GM21619 (cell line): Measurements from ENCODE around the gene PLA2G4C.

Source experiments
- ATAC-seq: cut with Tn5 transposase; IDR thresholded peaks from one replicate; pipeline ENCODE4 v1.9.1; 2021; ENCODE audit not compliant: unreplicated experiment

The PLA2G4C gene, protein sequence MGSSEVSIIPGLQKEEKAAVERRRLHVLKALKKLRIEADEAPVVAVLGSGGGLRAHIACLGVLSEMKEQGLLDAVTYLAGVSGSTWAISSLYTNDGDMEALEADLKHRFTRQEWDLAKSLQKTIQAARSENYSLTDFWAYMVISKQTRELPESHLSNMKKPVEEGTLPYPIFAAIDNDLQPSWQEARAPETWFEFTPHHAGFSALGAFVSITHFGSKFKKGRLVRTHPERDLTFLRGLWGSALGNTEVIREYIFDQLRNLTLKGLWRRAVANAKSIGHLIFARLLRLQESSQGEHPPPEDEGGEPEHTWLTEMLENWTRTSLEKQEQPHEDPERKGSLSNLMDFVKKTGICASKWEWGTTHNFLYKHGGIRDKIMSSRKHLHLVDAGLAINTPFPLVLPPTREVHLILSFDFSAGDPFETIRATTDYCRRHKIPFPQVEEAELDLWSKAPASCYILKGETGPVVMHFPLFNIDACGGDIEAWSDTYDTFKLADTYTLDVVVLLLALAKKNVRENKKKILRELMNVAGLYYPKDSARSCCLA

GRCh38 chr19:48110350-48110966 lies at the start of gene PLA2G4C:
TSS of gene PLA2G4C (minus strand) at chr19:48110817. CDS start at chr19:48106529, 4,288 bp downstream.
- ATAC-seq: peak; percentile 73

DNA sequence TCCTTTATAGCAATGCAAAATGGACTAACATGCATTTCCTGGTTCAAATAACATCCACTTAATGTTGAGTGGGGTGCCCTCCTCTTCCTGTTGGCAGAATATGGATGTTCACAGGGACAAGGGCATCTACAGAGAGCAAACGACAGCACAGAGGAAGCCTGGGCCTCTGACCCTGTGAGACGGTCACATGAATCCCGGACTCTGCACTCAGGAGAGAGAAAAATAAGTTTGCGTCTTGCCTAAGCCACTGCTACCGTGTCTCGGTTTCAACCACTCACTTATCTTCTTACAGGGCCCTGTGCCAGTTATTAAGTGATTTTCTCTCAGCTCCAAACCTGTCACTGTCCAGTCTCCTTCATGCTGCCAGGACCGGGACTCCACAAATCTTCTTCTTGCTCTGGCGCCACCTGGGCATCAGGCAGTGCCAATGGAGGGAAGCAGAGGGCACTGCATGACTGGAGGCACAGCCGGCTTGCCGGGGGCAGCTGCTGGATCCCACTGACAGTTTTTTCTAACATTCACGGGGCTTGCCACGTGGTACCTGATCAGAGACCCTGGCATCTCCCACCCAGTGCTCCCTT lies 47.7 kb upstream of the PLA2G4C start:
- ATAC-seq: no peak

- ATAC-seq: no peak
Measured at GRCh38 chr19:48154003-48154402, 43.4 kb upstream of the PLA2G4C start.

DNA sequence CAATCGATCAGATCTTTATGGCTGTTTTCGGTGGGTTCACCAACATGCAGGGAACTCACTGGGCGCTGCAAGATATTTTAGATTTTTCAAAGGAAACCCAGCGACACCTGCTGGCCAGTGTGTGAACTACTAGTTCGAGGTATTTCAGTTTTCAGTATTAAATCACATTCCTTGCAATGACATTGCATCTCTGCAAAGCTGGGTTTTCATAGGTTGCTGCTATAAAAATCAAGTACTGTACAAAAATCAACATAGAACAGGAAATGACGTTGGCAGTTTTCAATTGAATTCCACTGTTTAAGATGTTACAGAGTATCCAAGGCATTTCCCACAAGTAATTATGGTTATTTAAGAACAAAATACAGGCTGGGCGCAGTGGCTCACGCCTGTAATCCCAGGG lies 41.9 kb upstream of the PLA2G4C start:
- ATAC-seq: no peak

DNA sequence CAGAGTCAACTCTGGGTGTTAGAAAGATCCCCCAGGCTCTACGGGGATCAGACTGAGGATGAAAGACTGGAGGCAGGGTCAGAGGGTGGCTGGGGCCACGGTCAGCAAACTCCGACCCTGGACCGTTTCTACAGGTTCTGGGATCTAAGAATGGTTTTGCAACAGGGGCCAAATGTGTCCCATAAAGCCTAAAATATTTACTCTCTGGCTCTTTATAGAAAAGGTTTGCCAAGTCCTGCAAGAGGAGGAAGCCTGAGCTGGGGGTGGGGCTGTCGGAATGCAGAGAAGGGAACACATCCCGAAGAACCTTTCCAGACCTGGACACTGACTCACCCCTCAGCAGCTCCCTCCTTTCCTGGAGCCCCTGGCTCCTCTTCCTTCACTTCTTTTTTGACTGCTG lies 38.8 kb upstream of the PLA2G4C start:
- no peak for ATAC-seq

DNA sequence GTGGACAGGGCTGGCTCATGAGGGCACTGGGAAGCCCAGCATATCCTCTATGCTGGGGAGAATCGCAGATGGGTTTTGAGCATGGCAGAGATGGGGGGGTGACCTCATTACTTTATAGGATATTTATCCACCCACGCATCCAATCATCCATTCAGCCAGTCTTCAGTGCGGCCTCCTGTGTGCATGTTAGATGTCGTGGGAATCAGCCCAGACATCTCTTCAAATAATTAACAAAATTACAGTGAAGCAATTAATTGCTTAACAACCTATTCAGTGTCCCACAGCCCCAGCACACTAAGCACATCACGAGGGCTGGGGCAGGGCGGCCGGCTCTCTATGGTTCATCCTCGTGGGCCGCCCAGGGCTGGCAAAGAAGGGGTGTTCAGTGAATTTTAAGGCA lies 38.0 kb upstream of the PLA2G4C start:
- ATAC-seq: no peak

DNA sequence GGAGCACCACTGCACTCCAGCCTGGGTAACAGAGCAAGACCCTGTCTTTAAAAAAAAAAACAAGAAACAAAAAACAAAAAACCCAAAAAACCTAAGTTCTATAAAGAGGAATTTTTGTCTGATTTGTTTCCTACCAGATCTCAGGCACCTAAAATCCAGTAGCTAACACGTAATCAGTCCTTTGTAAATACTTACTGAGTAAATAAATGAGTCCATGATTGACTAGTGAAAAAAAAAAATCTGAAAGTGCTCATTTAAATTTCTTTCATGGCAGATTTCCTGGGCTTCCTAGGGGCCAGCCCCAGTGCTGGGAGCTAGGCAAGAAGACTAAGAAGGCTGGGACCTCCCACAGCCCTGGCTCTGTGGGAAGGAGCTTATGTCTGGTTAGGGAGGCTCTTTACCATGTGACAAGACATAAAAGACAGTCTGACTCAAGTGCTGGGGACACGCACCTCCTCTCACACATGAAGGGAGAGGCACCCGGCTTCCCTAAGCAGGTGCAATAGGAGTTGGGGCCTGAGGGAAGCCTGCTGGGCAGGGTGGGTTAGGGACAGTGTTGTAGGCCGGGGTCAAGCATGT lies 37.1 kb upstream of the PLA2G4C start:
- no peak for ATAC-seq

- no peak for ATAC-seq
Measured at GRCh38 chr19:48139053-48139452, 28.4 kb upstream of the PLA2G4C start.

- ATAC-seq: no peak
Measured at GRCh38 chr19:48137411-48137810, 26.8 kb upstream of the PLA2G4C start.

GRCh38 chr19:48136547-48136946 lies 25.9 kb upstream of the PLA2G4C start:
- no peak for ATAC-seq

GRCh38 chr19:48135411-48135810 lies 24.8 kb upstream of the PLA2G4C start:
- no peak for ATAC-seq

- no peak for ATAC-seq
Measured at GRCh38 chr19:48133094-48133493, 22.5 kb upstream of the PLA2G4C start.

DNA sequence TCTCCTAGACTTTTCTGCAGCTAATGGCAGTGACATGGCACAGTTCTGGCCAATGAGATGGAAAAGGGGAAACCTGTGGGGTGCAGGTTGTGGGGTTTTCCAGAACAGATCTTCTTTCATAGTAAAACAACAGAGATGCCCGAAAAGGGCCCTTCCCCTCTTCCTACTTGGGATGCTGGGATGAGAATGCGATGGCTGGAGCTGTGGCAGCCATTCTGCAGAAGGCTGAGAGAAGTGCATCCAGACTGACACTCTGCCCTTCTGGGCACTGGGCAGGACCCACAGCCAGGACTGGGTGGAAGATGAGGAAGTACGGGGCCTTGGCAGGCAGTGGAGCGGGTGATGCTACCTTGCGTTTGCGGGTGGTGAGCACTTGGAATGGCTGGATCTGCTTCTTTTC lies 16.9 kb upstream of the PLA2G4C start:
- no peak for ATAC-seq

GRCh38 chr19:48123907-48124651 lies 13.5 kb upstream of the PLA2G4C start:
- ATAC-seq: no peak

- no peak for ATAC-seq
Measured at GRCh38 chr19:48122421-48122820, 11.8 kb upstream of the PLA2G4C start.

GRCh38 chr19:48121909-48122371 lies 11.3 kb upstream of the PLA2G4C start:
- no peak for ATAC-seq

DNA sequence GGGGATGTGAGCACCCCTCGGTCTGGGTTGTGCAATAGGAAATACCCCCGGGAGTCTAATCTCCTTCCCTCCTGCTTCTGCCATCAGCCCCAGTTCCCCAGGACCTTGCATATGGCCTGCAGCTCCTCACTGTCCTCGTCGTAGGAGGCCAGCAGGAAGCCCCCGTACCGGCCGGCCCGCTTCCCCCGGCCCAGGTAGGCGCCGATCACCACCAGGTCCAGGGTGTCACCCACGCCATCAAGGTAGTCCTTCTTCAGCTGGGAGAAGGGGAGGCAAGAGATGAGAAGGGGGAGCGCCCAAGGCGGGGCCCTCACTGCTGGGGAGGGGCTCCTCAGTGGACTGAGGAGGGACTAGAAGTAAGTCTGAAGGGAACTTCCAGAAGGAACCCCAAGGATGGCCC lies 10.4 kb upstream of the PLA2G4C start:
- ATAC-seq: no peak

DNA sequence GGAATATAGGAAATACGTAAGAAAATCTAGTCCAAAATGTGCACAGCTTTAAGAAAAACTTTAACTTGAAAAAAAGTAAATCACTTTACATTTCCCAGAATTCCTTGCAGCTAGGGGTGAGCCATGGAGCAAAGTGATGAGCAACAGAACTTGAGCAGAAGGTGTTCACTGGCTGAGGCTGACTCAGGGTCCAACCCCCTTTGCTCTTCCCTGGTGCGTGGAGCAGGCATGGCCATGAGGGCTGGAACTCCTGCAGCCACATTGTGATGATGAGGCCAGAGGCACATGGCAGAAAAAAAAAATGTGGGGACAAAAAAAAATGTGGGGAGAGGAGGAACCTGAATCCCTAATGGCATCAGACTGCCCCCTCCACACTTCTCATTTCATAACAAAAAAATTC lies 9.9 kb upstream of the PLA2G4C start:
- no peak for ATAC-seq

DNA sequence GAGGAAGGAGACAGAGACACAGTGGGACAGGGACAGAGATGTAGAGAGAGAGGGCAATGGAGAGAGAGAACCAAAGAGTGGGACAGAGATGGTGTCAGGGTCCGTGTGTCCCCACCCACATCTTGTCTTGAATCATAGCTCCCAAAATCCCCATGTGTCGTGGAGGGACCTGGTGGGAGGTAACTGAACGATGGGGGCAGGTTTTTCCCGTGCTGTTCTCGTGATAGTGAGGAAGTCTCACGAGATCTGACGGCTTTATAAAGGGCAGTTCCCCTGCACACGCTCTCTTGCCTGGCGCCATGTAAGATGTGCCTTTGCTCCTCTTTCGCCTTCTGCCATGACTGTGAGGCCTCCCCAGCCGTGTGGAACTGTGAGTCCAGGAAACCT lies 7.5 kb upstream of the PLA2G4C start:
- ATAC-seq: no peak

DNA sequence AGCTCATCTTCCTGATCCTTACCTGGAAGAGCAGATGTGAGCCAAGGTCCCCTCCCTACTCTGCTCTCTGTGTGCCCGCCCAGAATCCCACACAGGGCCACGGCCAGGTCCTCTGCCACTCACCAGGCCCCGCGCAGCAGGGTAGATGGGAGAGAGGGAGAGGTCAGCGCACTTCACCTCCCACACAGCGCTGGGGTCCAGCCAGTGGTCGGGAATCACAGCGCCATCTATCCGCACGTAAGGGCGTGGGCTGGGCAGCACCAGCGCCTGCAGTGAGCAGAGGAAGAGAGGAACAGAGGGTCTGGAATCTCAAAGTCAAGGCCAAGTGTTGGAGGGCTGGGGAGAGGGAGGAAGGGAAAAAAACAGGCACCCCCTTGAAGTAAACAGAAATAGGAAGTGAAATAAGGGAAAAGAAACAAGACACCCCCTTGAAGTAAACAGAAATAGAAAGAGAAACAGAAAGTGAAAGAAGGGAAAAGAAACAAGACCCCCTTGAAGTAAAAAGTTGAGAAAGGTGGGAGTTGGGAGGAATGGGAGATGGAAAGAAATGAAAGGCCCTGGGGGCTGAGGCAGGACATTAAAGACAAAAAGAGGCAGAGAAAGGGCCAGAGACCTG lies 7.0 kb upstream of the PLA2G4C start:
- no peak for ATAC-seq
